Measurements from ENCODE around the gene EBI3. TPM values are rescaled to one million over a fixed set of nuclear protein-coding genes. Genes with fewer than 3 reads are reported as not detected.

Gene EBI3
- total and polyA plus RNA-seq, 9 donors = 0.52 to 1.7 (median 0.68) TPM

GRCh38 chr19:4256563-4256962 is 27.2 kb downstream of the EBI3 start:
- Histone ChIP-seq H3K27ac (ENCODE audit: low read length) (no peak overlapping the region), H3K4me1 (ENCODE audit: control insufficient read depth, insufficient read depth, low read length) (no peaks in the 10 kb centered on the region), H3K36me3 (ENCODE audit: control insufficient read depth, insufficient read depth, low read length) (peaks cover 77% of the 10 kb centered on the region), H3K4me3 (ENCODE audit: low read length) (no peak overlapping the region), H3K9me3 (replicated peaks; ENCODE audit: control insufficient read depth, low read depth, low read length) (peaks cover 11% of the 10 kb centered on the region), H3K27me3 (ENCODE audit: control insufficient read depth, insufficient read depth, low read length) (no peaks in the 10 kb centered on the region)
- WGBS (ENCODE audit: insufficient coverage) = 100% methylated on average over 1 of the region's 4 CpGs
- DNase-seq = no peak

DNA sequence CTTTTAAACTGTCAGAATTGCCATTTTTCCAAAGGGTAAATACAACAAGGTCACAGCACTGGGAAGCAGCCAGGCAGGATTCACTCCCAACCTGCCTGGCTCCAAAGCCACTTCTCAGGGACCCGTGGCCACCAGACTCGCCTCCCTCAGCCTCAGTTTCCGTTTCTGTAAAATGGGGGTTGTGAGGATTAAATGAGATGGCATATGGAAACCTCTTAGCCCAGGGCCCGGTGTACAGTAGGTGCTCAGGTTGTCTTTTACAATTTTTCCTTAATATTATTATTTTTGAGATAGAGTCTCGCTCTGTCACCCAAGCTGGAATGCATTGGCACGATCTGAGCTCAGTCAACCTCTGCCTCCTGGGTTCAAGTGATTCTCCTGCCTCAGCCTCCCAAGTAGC is 27.7 kb downstream of the EBI3 start:
- H3K27me3 ChIP-seq (ENCODE audit: control insufficient read depth, insufficient read depth, low read length) = no peaks in the 10 kb centered on the region
- H3K27ac ChIP-seq (ENCODE audit: low read length) = no peak overlapping the region
- WGBS (ENCODE audit: insufficient coverage) = 100% methylated on average over 1 of the region's 6 CpGs
- no peaks in the 10 kb centered on the region for H3K4me1 ChIP-seq (ENCODE audit: control insufficient read depth, insufficient read depth, low read length)
- no peak for DNase-seq
- H3K4me3 ChIP-seq (ENCODE audit: low read length) = no peak overlapping the region
- peaks cover 11% of the 10 kb centered on the region for H3K9me3 ChIP-seq (replicated peaks; ENCODE audit: control insufficient read depth, low read depth, low read length)
- H3K36me3 ChIP-seq (ENCODE audit: control insufficient read depth, insufficient read depth, low read length) = peaks cover 79% of the 10 kb centered on the region

- Histone ChIP-seq H3K4me1 (ENCODE audit: control insufficient read depth, insufficient read depth, low read length) (no peaks in the 10 kb centered on the region), H3K36me3 (ENCODE audit: control insufficient read depth, insufficient read depth, low read length) (peaks cover 80% of the 10 kb centered on the region), H3K27ac (ENCODE audit: low read length) (no peak overlapping the region), H3K27me3 (ENCODE audit: control insufficient read depth, insufficient read depth, low read length) (no peaks in the 10 kb centered on the region), H3K4me3 (ENCODE audit: low read length) (no peak overlapping the region), H3K9me3 (replicated peaks; ENCODE audit: control insufficient read depth, low read depth, low read length) (peaks cover 11% of the 10 kb centered on the region)
- 94% methylated on average over 28 of the region's 28 CpGs for WGBS (ENCODE audit: insufficient coverage)
- DNase-seq = no peak
Measured at GRCh38 chr19:4258181-4258580, 28.9 kb downstream of the EBI3 start.

DNA sequence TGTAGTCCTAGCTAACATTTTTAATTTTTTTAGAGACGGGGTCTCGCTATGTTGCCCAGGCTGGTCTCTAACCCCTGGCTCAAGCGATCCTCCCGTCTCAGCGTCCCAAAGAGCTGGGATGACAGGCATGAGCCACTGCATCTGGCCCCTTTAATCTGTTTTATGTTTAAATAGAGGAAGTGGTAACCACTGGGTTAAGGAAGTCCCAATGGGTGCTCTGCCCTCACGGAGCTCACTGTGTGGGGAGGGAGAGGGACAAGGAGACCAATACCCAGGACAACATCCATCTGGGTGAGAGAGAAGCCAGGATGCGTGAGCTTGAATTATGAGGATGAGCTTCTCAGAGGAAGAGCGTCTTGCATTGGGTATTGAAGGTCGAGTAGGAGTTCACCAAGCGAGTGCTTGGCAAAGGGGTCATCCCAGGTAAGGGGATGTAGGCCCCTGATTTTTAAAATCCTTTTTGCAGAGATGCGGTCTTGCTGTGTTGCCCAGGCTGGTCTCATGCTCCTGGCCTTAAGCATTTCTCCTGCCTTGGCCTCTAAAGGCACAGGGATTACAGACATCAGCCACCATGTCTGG is 31.4 kb downstream of the EBI3 start:
- Histone ChIP-seq H3K4me3 (ENCODE audit: low read length) (no peak overlapping the region), H3K9me3 (replicated peaks; ENCODE audit: control insufficient read depth, low read depth, low read length) (no peaks in the 10 kb centered on the region), H3K4me1 (ENCODE audit: control insufficient read depth, insufficient read depth, low read length) (no peaks in the 10 kb centered on the region), H3K36me3 (ENCODE audit: control insufficient read depth, insufficient read depth, low read length) (peaks cover 75% of the 10 kb centered on the region), H3K27me3 (ENCODE audit: control insufficient read depth, insufficient read depth, low read length) (no peaks in the 10 kb centered on the region), H3K27ac (ENCODE audit: low read length) (no peak overlapping the region)
- DNase-seq = no peak
- WGBS (ENCODE audit: insufficient coverage) = 96% methylated on average over 10 of the region's 11 CpGs

GRCh38 chr19:4264812-4265211 is 35.5 kb downstream of the EBI3 start:
- DNase-seq = no peak
- Histone ChIP-seq H3K27me3 (ENCODE audit: control insufficient read depth, insufficient read depth, low read length) (no peaks in the 10 kb centered on the region), H3K36me3 (ENCODE audit: control insufficient read depth, insufficient read depth, low read length) (peaks cover 70% of the 10 kb centered on the region), H3K4me3 (ENCODE audit: low read length) (no peak overlapping the region), H3K4me1 (ENCODE audit: control insufficient read depth, insufficient read depth, low read length) (peaks cover 4% of the 10 kb centered on the region), H3K9me3 (replicated peaks; ENCODE audit: control insufficient read depth, low read depth, low read length) (no peaks in the 10 kb centered on the region), H3K27ac (ENCODE audit: low read length) (no peak overlapping the region)
- WGBS (ENCODE audit: insufficient coverage) = 91% methylated on average over 3 of the region's 4 CpGs

- Histone ChIP-seq H3K27ac (ENCODE audit: low read length) (no peak overlapping the region), H3K4me3 (ENCODE audit: low read length) (no peak overlapping the region), H3K36me3 (ENCODE audit: control insufficient read depth, insufficient read depth, low read length) (peaks cover 61% of the 10 kb centered on the region), H3K27me3 (ENCODE audit: control insufficient read depth, insufficient read depth, low read length) (no peaks in the 10 kb centered on the region), H3K4me1 (ENCODE audit: control insufficient read depth, insufficient read depth, low read length) (peaks cover 4% of the 10 kb centered on the region), H3K9me3 (replicated peaks; ENCODE audit: control insufficient read depth, low read depth, low read length) (no peaks in the 10 kb centered on the region)
- WGBS (ENCODE audit: insufficient coverage) = 91% methylated on average over 13 of the region's 18 CpGs
- DNase-seq = no peak
Measured at GRCh38 chr19:4266253-4267000, 37.1 kb downstream of the EBI3 start.

- H3K9me3 ChIP-seq (replicated peaks; ENCODE audit: control insufficient read depth, low read depth, low read length) = no peaks in the 10 kb centered on the region
- peaks cover 57% of the 10 kb centered on the region for H3K36me3 ChIP-seq (ENCODE audit: control insufficient read depth, insufficient read depth, low read length)
- H3K4me3 ChIP-seq (ENCODE audit: low read length) = no peak overlapping the region
- H3K27me3 ChIP-seq (ENCODE audit: control insufficient read depth, insufficient read depth, low read length) = no peaks in the 10 kb centered on the region
- peaks cover 4% of the 10 kb centered on the region for H3K4me1 ChIP-seq (ENCODE audit: control insufficient read depth, insufficient read depth, low read length)
- WGBS (ENCODE audit: insufficient coverage) = 74% methylated on average over 4 of the region's 21 CpGs
- no peak overlapping the region for H3K27ac ChIP-seq (ENCODE audit: low read length)
- peak; percentile 44 for DNase-seq
Measured at GRCh38 chr19:4267101-4267900, 38.0 kb downstream of the EBI3 start.

DNA sequence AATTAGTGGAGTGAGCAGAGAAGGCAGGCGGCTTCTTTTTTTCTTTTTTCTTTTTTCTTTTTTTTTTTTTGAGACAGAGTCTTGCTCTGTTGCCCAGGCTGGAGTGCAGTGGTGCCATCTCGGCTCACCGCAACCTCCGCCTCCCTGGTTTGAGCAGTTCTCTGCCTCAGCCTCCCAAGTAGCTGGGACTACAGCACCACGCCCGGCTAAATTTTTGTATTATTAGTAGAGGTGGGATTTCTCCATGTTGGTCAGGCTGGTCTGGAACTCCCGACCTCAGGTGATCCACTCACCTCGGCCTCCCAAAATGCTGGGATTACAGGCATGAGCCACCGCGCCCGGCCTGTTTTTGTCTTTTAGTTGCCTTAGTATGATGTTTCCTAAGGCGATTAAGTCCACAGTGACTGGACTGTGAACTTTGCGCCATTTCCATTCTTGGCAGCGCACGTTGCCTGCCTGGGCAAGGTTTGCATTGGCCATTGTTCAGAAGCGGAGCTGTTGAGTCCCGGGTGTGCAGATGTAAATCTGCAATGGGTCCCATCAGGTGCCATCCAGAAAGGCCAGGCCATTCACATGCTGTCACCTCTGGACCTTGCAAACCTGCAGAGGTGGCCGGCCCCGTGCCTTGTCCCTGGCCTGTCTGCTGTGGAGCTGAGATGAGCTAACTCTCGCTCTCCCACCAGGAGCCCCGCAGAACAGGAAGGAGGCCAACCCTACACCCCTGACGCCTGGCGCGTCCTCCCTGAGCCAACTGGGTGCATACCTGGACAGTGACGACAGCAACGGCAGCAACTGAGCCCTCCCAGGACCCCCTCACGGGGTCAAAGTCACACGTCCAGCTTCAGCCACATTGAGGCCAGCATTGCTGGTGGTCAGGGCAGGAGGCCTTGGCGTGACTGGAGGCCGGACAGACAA is 38.8 kb downstream of the EBI3 start:
- H3K4me3 ChIP-seq (ENCODE audit: low read length) = no peak overlapping the region
- H3K27ac ChIP-seq (ENCODE audit: low read length) = no peak overlapping the region
- peaks cover 54% of the 10 kb centered on the region for H3K36me3 ChIP-seq (ENCODE audit: control insufficient read depth, insufficient read depth, low read length)
- DNase-seq = no peak
- 90% methylated on average over 28 of the region's 30 CpGs for WGBS (ENCODE audit: insufficient coverage)
- H3K9me3 ChIP-seq (replicated peaks; ENCODE audit: control insufficient read depth, low read depth, low read length) = no peaks in the 10 kb centered on the region
- H3K27me3 ChIP-seq (ENCODE audit: control insufficient read depth, insufficient read depth, low read length) = no peaks in the 10 kb centered on the region
- peaks cover 4% of the 10 kb centered on the region for H3K4me1 ChIP-seq (ENCODE audit: control insufficient read depth, insufficient read depth, low read length)

DNA sequence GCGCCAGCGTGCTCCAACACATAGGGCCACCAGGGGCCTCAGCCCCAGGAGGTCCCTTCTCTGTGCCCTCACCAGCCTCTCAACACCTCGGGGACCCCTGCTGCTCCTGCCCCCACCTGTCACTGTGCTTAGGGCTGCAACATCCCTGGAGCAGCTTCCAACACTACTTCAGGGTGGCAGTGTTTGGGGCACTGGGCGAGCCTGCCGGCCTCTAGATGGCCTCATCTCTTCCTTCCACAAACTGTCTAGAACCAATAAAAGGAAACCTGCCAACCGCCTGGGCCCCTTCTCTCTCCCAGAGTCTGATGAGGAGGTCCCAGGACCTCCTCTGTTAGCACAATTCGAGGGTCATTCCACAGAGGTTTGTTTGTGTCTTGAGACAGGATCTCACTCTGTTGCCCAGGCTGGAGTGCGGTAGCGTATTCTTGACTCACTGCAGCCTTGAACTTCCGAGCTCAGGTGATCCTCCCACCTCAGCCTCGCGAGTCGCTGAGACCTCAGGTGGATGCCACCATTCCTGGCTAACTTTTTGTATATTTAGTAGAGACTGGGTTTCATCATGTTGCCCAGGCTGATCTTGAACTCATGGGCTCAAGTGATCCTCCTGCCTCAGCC is 39.6 kb downstream of the EBI3 start:
- Histone ChIP-seq H3K27me3 (ENCODE audit: control insufficient read depth, insufficient read depth, low read length) (no peaks in the 10 kb centered on the region), H3K4me3 (ENCODE audit: low read length) (no peak overlapping the region), H3K9me3 (replicated peaks; ENCODE audit: control insufficient read depth, low read depth, low read length) (no peaks in the 10 kb centered on the region), H3K27ac (ENCODE audit: low read length) (no peak overlapping the region), H3K4me1 (ENCODE audit: control insufficient read depth, insufficient read depth, low read length) (peaks cover 4% of the 10 kb centered on the region), H3K36me3 (ENCODE audit: control insufficient read depth, insufficient read depth, low read length) (peaks cover 51% of the 10 kb centered on the region)
- 69% methylated on average over 3 of the region's 13 CpGs for WGBS (ENCODE audit: insufficient coverage)
- no peak for DNase-seq
